Activated T-cell treated with anti-CD3 and anti-CD28 coated beads, Interleukin-2, amount 50 U/mL, for 24 hours (primary cell): ENCODE measurements around the gene KRT74.

ENCODE experiments used
- DNase-seq: peaks from one replicate; pipeline ENCODE4 v3.0.0-alpha.2; 2020
- H3K27ac Mint-ChIP-seq: 2 replicates; pipeline ENCODE4 v1.8.0; 2020; ENCODE audit warnings: mild to moderate bottlenecking, mixed read lengths
- H3K27me3 Mint-ChIP-seq: 2 replicates; pipeline ENCODE4 v1.8.0; 2020; ENCODE audit warnings: mixed read lengths
- H3K36me3 Mint-ChIP-seq: 2 replicates; pipeline ENCODE4 v1.8.0; 2020; ENCODE audit warnings: low read depth, mixed read lengths
- H3K4me1 Mint-ChIP-seq: 2 replicates; pipeline ENCODE4 v1.8.0; 2020; ENCODE audit warnings: low read depth, mixed read lengths
- H3K4me3 Mint-ChIP-seq: 2 replicates; pipeline ENCODE4 v1.8.0; 2020; ENCODE audit warnings: mild to moderate bottlenecking, moderate library complexity, mixed read lengths
- H3K9me3 Mint-ChIP-seq: 2 replicates; pipeline ENCODE4 v1.8.0; 2020; ENCODE audit warnings: mixed read lengths

The KRT74 gene

GRCh38 chr12:52573743-52574142, at the start of gene KRT74:
KRT74 (minus strand) TSS chr12:52573843; CDS start chr12:52573777, 66 bp downstream.
- Mint-ChIP-seq H3K4me1 (no peaks in the 10 kb centered on the region), H3K27ac (no peak within 1 kb of the TSS), H3K9me3 (no peaks in the 10 kb centered on the region), H3K27me3 (peaks cover 2% of the 10 kb centered on the region), H3K4me3 (no peak within 1 kb of the TSS), H3K36me3 (no peaks in the 10 kb centered on the region)
- no peak for DNase-seq

GRCh38 chr12:52622349-52622748, 48.7 kb upstream of the KRT74 start:
- no peak overlapping the region for H3K27ac Mint-ChIP-seq
- no peaks in the 10 kb centered on the region for H3K27me3 Mint-ChIP-seq
- peaks cover 26% of the 10 kb centered on the region for H3K4me1 Mint-ChIP-seq
- no peak overlapping the region for H3K4me3 Mint-ChIP-seq
- no peak for DNase-seq
- H3K36me3 Mint-ChIP-seq: no peaks in the 10 kb centered on the region
- no peaks in the 10 kb centered on the region for H3K9me3 Mint-ChIP-seq

GRCh38 chr12:52618866-52619265, 45.2 kb upstream of the KRT74 start:
- DNase-seq: no peak
- H3K36me3 Mint-ChIP-seq: no peaks in the 10 kb centered on the region
- no peaks in the 10 kb centered on the region for H3K27me3 Mint-ChIP-seq
- no peak overlapping the region for H3K4me3 Mint-ChIP-seq
- H3K9me3 Mint-ChIP-seq: no peaks in the 10 kb centered on the region
- peaks cover 50% of the 10 kb centered on the region for H3K4me1 Mint-ChIP-seq
- no peak overlapping the region for H3K27ac Mint-ChIP-seq

GRCh38 chr12:52618216-52618615, 44.6 kb upstream of the KRT74 start, which contains the start of gene KRT73:
KRT73 (minus strand) TSS chr12:52618559; CDS start chr12:52618524, 35 bp downstream.
- no peak within 1 kb of the TSS for H3K27ac Mint-ChIP-seq
- H3K9me3 Mint-ChIP-seq: no peaks in the 10 kb centered on the region
- H3K27me3 Mint-ChIP-seq: no peaks in the 10 kb centered on the region
- H3K36me3 Mint-ChIP-seq: no peaks in the 10 kb centered on the region
- H3K4me3 Mint-ChIP-seq: no peak within 1 kb of the TSS
- no peak for DNase-seq
- peaks cover 57% of the 10 kb centered on the region for H3K4me1 Mint-ChIP-seq

- Mint-ChIP-seq H3K27ac (no peak overlapping the region), H3K27me3 (no peaks in the 10 kb centered on the region), H3K9me3 (no peaks in the 10 kb centered on the region), H3K36me3 (no peaks in the 10 kb centered on the region), H3K4me3 (no peak overlapping the region), H3K4me1 (peaks cover 65% of the 10 kb centered on the region)
- DNase-seq: no peak
Observed at GRCh38 chr12:52617403-52617785, 43.8 kb upstream of the KRT74 start.

GRCh38 chr12:52616680-52617402, 43.2 kb upstream of the KRT74 start:
- Mint-ChIP-seq H3K27ac (peak overlapping the region; percentile 93), H3K36me3 (no peaks in the 10 kb centered on the region), H3K4me3 (no peak overlapping the region), H3K9me3 (no peaks in the 10 kb centered on the region), H3K27me3 (no peaks in the 10 kb centered on the region), H3K4me1 (peaks cover 71% of the 10 kb centered on the region)
- DNase-seq: no peak

GRCh38 chr12:52615912-52616311, 42.3 kb upstream of the KRT74 start:
- H3K4me1 Mint-ChIP-seq: peaks cover 74% of the 10 kb centered on the region
- peak overlapping the region; percentile 93 for H3K27ac Mint-ChIP-seq
- no peaks in the 10 kb centered on the region for H3K9me3 Mint-ChIP-seq

GRCh38 chr12:52615208-52615868, 41.7 kb upstream of the KRT74 start:
- Mint-ChIP-seq H3K4me1 (peaks cover 75% of the 10 kb centered on the region), H3K36me3 (no peaks in the 10 kb centered on the region), H3K9me3 (no peaks in the 10 kb centered on the region), H3K27me3 (no peaks in the 10 kb centered on the region), H3K27ac (peak overlapping the region; percentile 93), H3K4me3 (peak overlapping the region; percentile 42)
- DNase-seq: peak; percentile 56

More at GRCh38 chr12:52615912-52616311, 42.3 kb upstream of the KRT74 start:
- Mint-ChIP-seq H3K36me3 (no peaks in the 10 kb centered on the region), H3K27me3 (no peaks in the 10 kb centered on the region), H3K4me3 (no peak overlapping the region)
- no peak for DNase-seq

- no peak for DNase-seq
- H3K27ac Mint-ChIP-seq: peak overlapping the region; percentile 93
- no peak overlapping the region for H3K4me3 Mint-ChIP-seq
- H3K9me3 Mint-ChIP-seq: no peaks in the 10 kb centered on the region
- no peaks in the 10 kb centered on the region for H3K36me3 Mint-ChIP-seq
- H3K4me1 Mint-ChIP-seq: peaks cover 81% of the 10 kb centered on the region
- H3K27me3 Mint-ChIP-seq: no peaks in the 10 kb centered on the region
Observed at GRCh38 chr12:52614381-52615207, 41.0 kb upstream of the KRT74 start.

GRCh38 chr12:52613384-52614030, 39.9 kb upstream of the KRT74 start:
- Mint-ChIP-seq H3K4me1 (peaks cover 89% of the 10 kb centered on the region), H3K9me3 (no peaks in the 10 kb centered on the region), H3K4me3 (no peak overlapping the region), H3K36me3 (no peaks in the 10 kb centered on the region), H3K27me3 (no peaks in the 10 kb centered on the region), H3K27ac (no peak overlapping the region)
- no peak for DNase-seq

GRCh38 chr12:52612431-52613383, 39.1 kb upstream of the KRT74 start:
- peaks cover 96% of the 10 kb centered on the region for H3K4me1 Mint-ChIP-seq
- peak overlapping the region; percentile 24 for H3K27ac Mint-ChIP-seq
- H3K4me3 Mint-ChIP-seq: no peak overlapping the region

GRCh38 chr12:52611080-52611468, 37.4 kb upstream of the KRT74 start:
- H3K36me3 Mint-ChIP-seq: no peaks in the 10 kb centered on the region
- peak overlapping the region; percentile 16 for H3K27ac Mint-ChIP-seq
- H3K9me3 Mint-ChIP-seq: no peaks in the 10 kb centered on the region
- DNase-seq: no peak
- H3K4me1 Mint-ChIP-seq: peaks cover 92% of the 10 kb centered on the region
- no peaks in the 10 kb centered on the region for H3K27me3 Mint-ChIP-seq
- no peak overlapping the region for H3K4me3 Mint-ChIP-seq

More at GRCh38 chr12:52612431-52613383, 39.1 kb upstream of the KRT74 start:
- DNase-seq: no peak
- H3K36me3 Mint-ChIP-seq: no peaks in the 10 kb centered on the region
- H3K27me3 Mint-ChIP-seq: no peaks in the 10 kb centered on the region
- no peaks in the 10 kb centered on the region for H3K9me3 Mint-ChIP-seq

GRCh38 chr12:52608826-52609630, 35.4 kb upstream of the KRT74 start:
- Mint-ChIP-seq H3K9me3 (no peaks in the 10 kb centered on the region), H3K27ac (no peak overlapping the region), H3K36me3 (no peaks in the 10 kb centered on the region), H3K27me3 (no peaks in the 10 kb centered on the region), H3K4me1 (peaks cover 90% of the 10 kb centered on the region), H3K4me3 (no peak overlapping the region)
- no peak for DNase-seq
